ENCODE measurements around the gene COL4A2.

COL4A2 gene

GRCh38 chr13:110456550-110456949 lies 149.5 kb downstream of the COL4A2 start:
- TF ChIP-seq CTCF (IDR thresholded peaks at IDR 0.05; ENCODE audit: borderline replicate concordance, insufficient read depth, low read depth, low read length) = no peak
- no peak overlapping the region for H3K4me3 ChIP-seq (ENCODE audit: low read depth, low read length)

- H3K4me3 ChIP-seq (ENCODE audit: low read depth, low read length) = no peak overlapping the region
- TF ChIP-seq CTCF (IDR thresholded peaks at IDR 0.05; ENCODE audit: borderline replicate concordance, insufficient read depth, low read depth, low read length) = no peak
Observed at GRCh38 chr13:110457361-110457760, 150.3 kb downstream of the COL4A2 start.

DNA sequence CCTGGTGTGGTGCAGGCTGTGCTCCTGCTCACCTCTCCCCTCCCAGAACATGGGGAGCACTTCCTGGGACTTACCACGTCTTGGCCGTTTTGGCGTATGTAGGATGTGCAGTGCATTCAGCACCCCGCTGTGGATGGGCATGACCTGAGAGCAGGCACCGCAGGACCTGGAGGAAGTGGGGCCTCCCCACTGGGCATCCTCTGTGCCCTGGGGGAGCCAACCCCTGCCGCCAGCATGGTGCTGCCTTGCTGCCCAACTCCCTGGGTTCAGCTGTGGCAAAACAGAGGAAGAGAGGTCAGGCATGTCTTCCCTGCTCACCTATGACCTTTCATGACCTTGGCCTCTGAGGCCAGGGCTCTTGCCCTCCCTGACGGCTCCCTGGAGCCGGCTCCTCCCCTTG lies 150.9 kb downstream of the COL4A2 start:
- no peak overlapping the region for H3K4me3 ChIP-seq (ENCODE audit: low read depth, low read length)
- no peak for TF ChIP-seq CTCF (IDR thresholded peaks at IDR 0.05; ENCODE audit: borderline replicate concordance, insufficient read depth, low read depth, low read length)

DNA sequence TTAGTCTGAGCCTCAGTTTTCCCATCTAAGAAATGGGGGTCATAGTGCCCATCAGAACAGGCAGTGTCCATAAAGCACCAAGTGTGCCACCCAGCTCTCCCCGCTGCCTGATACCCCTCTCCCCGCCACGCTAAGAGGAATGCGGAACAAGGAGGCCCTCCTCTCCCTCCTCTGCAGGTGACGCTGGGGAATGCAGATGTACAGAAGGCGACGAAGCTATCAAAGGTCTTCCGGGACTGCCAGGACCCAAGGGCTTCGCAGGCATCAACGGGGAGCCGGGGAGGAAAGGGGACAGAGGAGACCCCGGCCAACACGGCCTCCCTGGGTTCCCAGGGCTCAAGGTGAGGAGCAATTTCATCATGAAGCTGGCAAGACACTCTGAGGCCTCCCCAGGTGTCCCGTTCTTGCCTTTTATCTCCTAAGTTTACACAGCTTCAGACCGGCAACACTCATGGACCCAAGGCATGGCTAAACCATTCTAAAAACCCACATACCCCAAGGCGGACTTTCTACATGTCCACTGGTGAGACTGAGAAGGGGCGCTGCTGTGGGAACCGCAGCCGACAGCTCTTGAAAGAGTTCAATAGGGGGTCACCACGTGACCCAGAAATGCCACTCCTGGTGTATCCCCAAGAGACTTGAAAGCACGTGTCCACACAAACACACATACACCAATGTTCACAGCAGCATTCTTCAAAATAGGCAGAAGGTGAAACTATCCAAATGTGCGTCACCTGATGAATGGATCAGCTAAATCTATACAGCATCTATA lies 151.7 kb downstream of the COL4A2 start:
- TF ChIP-seq CTCF (IDR thresholded peaks at IDR 0.05; ENCODE audit: borderline replicate concordance, insufficient read depth, low read depth, low read length) = no peak
- no peak overlapping the region for H3K4me3 ChIP-seq (ENCODE audit: low read depth, low read length)

GRCh38 chr13:110462091-110462490 lies 155.0 kb downstream of the COL4A2 start:
- no peak overlapping the region for H3K4me3 ChIP-seq (ENCODE audit: low read depth, low read length)
- no peak for TF ChIP-seq CTCF (IDR thresholded peaks at IDR 0.05; ENCODE audit: borderline replicate concordance, insufficient read depth, low read depth, low read length)

DNA sequence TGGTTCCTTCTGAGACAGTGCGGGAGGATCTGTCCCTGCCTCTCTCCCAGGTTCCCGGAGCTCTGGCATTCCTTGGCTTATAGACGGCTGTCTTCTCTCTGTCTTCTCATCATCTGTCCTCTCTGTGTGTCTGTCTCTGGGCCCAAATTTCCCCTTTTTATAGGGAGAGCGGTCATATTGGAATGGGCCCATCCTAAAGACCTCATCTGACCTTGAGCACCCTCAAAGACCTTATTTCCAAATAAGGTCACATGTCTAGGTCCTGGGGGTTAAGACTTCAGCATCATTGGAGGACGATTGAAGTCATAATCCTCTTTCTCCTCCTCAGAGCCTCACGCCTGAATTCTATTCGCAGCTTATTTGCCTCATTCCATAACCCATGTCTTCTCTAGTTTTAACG lies 156.1 kb downstream of the COL4A2 start:
- no peak overlapping the region for H3K4me3 ChIP-seq (ENCODE audit: low read depth, low read length)
- no peak for TF ChIP-seq CTCF (IDR thresholded peaks at IDR 0.05; ENCODE audit: borderline replicate concordance, insufficient read depth, low read depth, low read length)

- no peak for TF ChIP-seq CTCF (IDR thresholded peaks at IDR 0.05; ENCODE audit: borderline replicate concordance, insufficient read depth, low read depth, low read length)
- no peak overlapping the region for H3K4me3 ChIP-seq (ENCODE audit: low read depth, low read length)
Observed at GRCh38 chr13:110463871-110464510, 156.9 kb downstream of the COL4A2 start.
